GM23338 (cell line): ENCODE measurements around the gene ARL6.

Experiments
- EZH2 ChIP-seq: fragments of 200-600 bp; sonication (generic); IDR thresholded peaks from one replicate; pipeline ENCODE4 v1.8.0; 2017; ENCODE audit warnings: antibody characterized with exemption, mild to moderate bottlenecking, low read depth; ENCODE audit not compliant: unreplicated experiment
- JUNB ChIP-seq: IDR thresholded peaks from one replicate; pipeline ENCODE4 v1.6.1; 2016; ENCODE audit warnings: antibody characterized with exemption; ENCODE audit not compliant: unreplicated experiment

DNA sequence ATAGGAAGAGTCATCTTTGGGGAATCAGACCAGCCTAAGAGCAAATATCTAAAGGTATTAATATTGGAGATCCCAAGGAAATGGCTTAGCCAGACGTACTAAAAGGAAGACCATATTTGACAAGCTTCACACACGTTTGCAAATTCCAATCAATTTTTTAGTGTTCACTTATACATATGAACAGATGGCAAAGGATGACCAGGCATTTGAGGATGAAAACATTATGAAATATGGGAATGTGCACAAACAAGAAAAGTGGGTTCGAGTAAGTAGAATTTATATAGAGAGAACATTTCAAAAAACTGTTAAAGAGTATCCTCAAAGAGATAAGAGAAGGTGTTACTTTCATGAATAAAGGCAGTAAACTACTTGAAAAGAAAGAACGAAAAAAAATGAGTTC lies 31.4 kb downstream of the ARL6 start:
- TF ChIP-seq EZH2 (no peak), JUNB (no peak)
